H9 (cell line): ENCODE results near the gene ZMIZ1. TPM values are rescaled to one million over a fixed set of nuclear protein-coding genes. Genes with fewer than 3 reads are reported as not detected.

Experiments used
- DNase-seq: peaks from one replicate; pipeline ENCODE4 v3.0.0-alpha.2; 2017
- H2AFZ ChIP-seq: one replicate; pipeline ENCODE4 v1.6.1; 2013; ENCODE audit warnings: mild to moderate bottlenecking, low read length, control low read depth, moderate library complexity
- H2AK5ac ChIP-seq: 2 replicates; pipeline ENCODE4 v1.6.1; 2013; ENCODE audit warnings: low read length, control low read depth, mixed read lengths; ENCODE audit not compliant: insufficient read length
- H2BK120ac ChIP-seq: one replicate; pipeline ENCODE4 v1.6.1; 2013; ENCODE audit warnings: low read depth, mild to moderate bottlenecking, low read length, control low read depth, inconsistent platforms; ENCODE audit not compliant: poor library complexity, severe bottlenecking
- H2BK12ac ChIP-seq: 2 replicates; pipeline ENCODE4 v1.6.1; 2013; ENCODE audit warnings: low read length, control low read depth, mixed read lengths, low read depth; ENCODE audit not compliant: insufficient read length
- H2BK15ac ChIP-seq: 2 replicates; pipeline ENCODE4 v1.6.1; 2013; ENCODE audit warnings: low read depth, low read length, control low read depth
- H2BK20ac ChIP-seq: one replicate; pipeline ENCODE4 v1.6.1; 2013; ENCODE audit warnings: low read depth, mild to moderate bottlenecking, low read length, control low read depth, inconsistent platforms; ENCODE audit not compliant: poor library complexity, severe bottlenecking
- H2BK5ac ChIP-seq: 2 replicates; pipeline ENCODE4 v1.6.1; 2013; ENCODE audit warnings: low read length, control low read depth, mixed read lengths; ENCODE audit not compliant: insufficient read length
- H3K14ac ChIP-seq: 2 replicates; pipeline ENCODE4 v1.6.1; 2013; ENCODE audit warnings: low read length, control low read depth; ENCODE audit not compliant: insufficient read depth
- H3K18ac ChIP-seq: 2 replicates; pipeline ENCODE4 v1.6.1; 2013; ENCODE audit warnings: low read depth, mild to moderate bottlenecking, mixed read lengths, low read length, control low read depth; ENCODE audit not compliant: insufficient read length
- H3K23ac ChIP-seq: 2 replicates; pipeline ENCODE4 v1.6.1; 2013; ENCODE audit warnings: low read length, control low read depth, mixed read lengths, low read depth; ENCODE audit not compliant: insufficient read length
- H3K23me2 ChIP-seq: 2 replicates; pipeline ENCODE4 v1.6.1; 2013; ENCODE audit warnings: low read depth, mild to moderate bottlenecking, mixed read lengths, low read length, control low read depth; ENCODE audit not compliant: insufficient read length, poor library complexity, severe bottlenecking
- H3K27ac ChIP-seq: 2 replicates; pipeline ENCODE4 v1.5.1; 2013; ENCODE audit warnings: low read length, control low read depth, mixed read lengths, low read depth; ENCODE audit not compliant: insufficient read length
- H3K27me3 ChIP-seq: 2 replicates; pipeline ENCODE4 v1.6.1; 2013; ENCODE audit warnings: low read length, control low read depth, inconsistent platforms; ENCODE audit not compliant: insufficient read depth
- H3K4ac ChIP-seq: 2 replicates; pipeline ENCODE4 v1.6.1; 2013; ENCODE audit warnings: low read depth, mild to moderate bottlenecking, control low read depth, inconsistent platforms, low read length, moderate library complexity
- H3K4me1 ChIP-seq: 2 replicates; pipeline ENCODE4 v1.6.1; 2013; ENCODE audit warnings: low read length, control low read depth, inconsistent platforms; ENCODE audit not compliant: insufficient read depth
- H3K4me2 ChIP-seq: 2 replicates; pipeline ENCODE4 v1.6.1; 2013; ENCODE audit warnings: low read length, control low read depth, mixed read lengths; ENCODE audit not compliant: insufficient read length, insufficient read depth
- H3K56ac ChIP-seq: 2 replicates; pipeline ENCODE4 v1.6.1; 2013; ENCODE audit warnings: low read depth, mild to moderate bottlenecking, mixed read lengths, low read length, control low read depth; ENCODE audit not compliant: insufficient read length
- H3K79me1 ChIP-seq: 2 replicates; pipeline ENCODE4 v1.6.1; 2013; ENCODE audit warnings: low read depth, mild to moderate bottlenecking, moderate library complexity, low read length, control low read depth, inconsistent platforms; ENCODE audit not compliant: insufficient read depth, poor library complexity, severe bottlenecking
- H3K79me2 ChIP-seq: 2 replicates; pipeline ENCODE4 v1.6.1; 2013; ENCODE audit warnings: low read length, control low read depth, inconsistent platforms; ENCODE audit not compliant: insufficient read depth
- H3K9ac ChIP-seq: 2 replicates; pipeline ENCODE4 v1.6.1; 2013; ENCODE audit warnings: low read length, control low read depth, mixed read lengths; ENCODE audit not compliant: insufficient read length; ENCODE audit errors: extremely low read depth
- H3K9me3 ChIP-seq: one replicate; pipeline ENCODE4 v1.6.1; 2013; ENCODE audit warnings: low read depth, low read length, inconsistent platforms; ENCODE audit not compliant: control insufficient read depth
- H3T11ph ChIP-seq: one replicate; pipeline ENCODE4 v1.6.1; 2013; ENCODE audit warnings: mild to moderate bottlenecking, low read length, control low read depth, inconsistent platforms
- H4K20me1 ChIP-seq: one replicate; pipeline ENCODE4 v1.6.1; 2013; ENCODE audit not compliant: control insufficient read depth, insufficient read length, insufficient read depth
- H4K5ac ChIP-seq: 2 replicates; pipeline ENCODE4 v1.6.1; 2013; ENCODE audit warnings: low read depth, mild to moderate bottlenecking, mixed read lengths, low read length, control low read depth; ENCODE audit not compliant: insufficient read length
- H4K8ac ChIP-seq: replicated peaks from 2 replicates; pipeline ENCODE4 v1.6.1; 2013; ENCODE audit warnings: low read length, control low read depth, mixed read lengths, low read depth; ENCODE audit not compliant: insufficient read length
- H4K91ac ChIP-seq: 2 replicates; pipeline ENCODE4 v1.6.1; 2013; ENCODE audit warnings: low read depth, mild to moderate bottlenecking, moderate library complexity, mixed read lengths, low read length, control low read depth; ENCODE audit not compliant: insufficient read length
- H3K27ac Mint-ChIP-seq, 3 experiments: 2 replicates in 2 of 3; 3 replicates in 1 of 3; pipeline ENCODE4 v1.8.0; 2020 to 2021; ENCODE audit warnings: mixed read lengths in 3 of 3, mild to moderate bottlenecking in 1 of 3, moderate library complexity in 1 of 3
- H3K27me3 Mint-ChIP-seq: 2 replicates; pipeline ENCODE4 v1.8.0; 2021; ENCODE audit warnings: low read depth, mild to moderate bottlenecking, moderate library complexity, mixed read lengths
- H3K36me3 Mint-ChIP-seq, 3 experiments: 2 replicates in 2 of 3; 3 replicates in 1 of 3; pipeline ENCODE4 v1.8.0; 2020 to 2021; ENCODE audit warnings: low read depth in 3 of 3, mixed read lengths in 3 of 3; ENCODE audit not compliant: insufficient read depth in 1 of 3
- H3K4me1 Mint-ChIP-seq, 2 experiments: 2 replicates each; pipeline ENCODE4 v1.8.0; 2020; ENCODE audit warnings: mixed read lengths in 2 of 2
- H3K4me3 Mint-ChIP-seq, 2 experiments: 2 replicates in 1 of 2; 3 replicates in 1 of 2; pipeline ENCODE4 v1.8.0; 2020 to 2021; ENCODE audit warnings: mild to moderate bottlenecking in 2 of 2, mixed read lengths in 2 of 2, moderate library complexity in 1 of 2
- H3K9me3 Mint-ChIP-seq, 2 experiments: 2 replicates in 1 of 2; 3 replicates in 1 of 2; pipeline ENCODE4 v1.8.0; 2020; ENCODE audit warnings: mild to moderate bottlenecking in 2 of 2, mixed read lengths in 2 of 2, moderate library complexity in 1 of 2
- WGBS: extraction: QIAGEN DNeasy Blood & Tissue Kit; methylation state at CpG from one replicate; pipeline ENCODE4 v1.1.7; 2013; ENCODE audit warnings: missing lambda C conversion rate, low lambda C conversion rate, mixed read lengths; ENCODE audit not compliant: insufficient read length; ENCODE audit errors: extremely low coverage; 5-methylcytosine and 5-hydroxymethylcytosine counted together
- total RNA-seq: library from RNA; stranded (reverse); gene quantifications from 2 replicates; pipeline ENCODE4 v1.2.1, GENCODE V29; 2021
- TF ChIP-seq, protein P1 (sequence below): fragments of 200-600 bp; sonication (generic); conservative IDR thresholded peaks from 3 replicates; pipeline ENCODE4 v1.8.0; 2021; ENCODE audit warnings: antibody characterized with exemption, mild to moderate bottlenecking

ZMIZ1 gene
- total RNA-seq, 1 experiment from 2014 or later: 36.9 TPM

GRCh38 chr10:79179164-79179956 lies 110.6 kb downstream of the ZMIZ1 start:
- H2BK15ac ChIP-seq: no peak overlapping the region
- H3K27ac ChIP-seq: no peak overlapping the region
- no peaks in the 10 kb centered on the region for H3K79me2 ChIP-seq
- H4K8ac ChIP-seq: no peak overlapping the region
- H4K20me1 ChIP-seq: peaks cover 2% of the 10 kb centered on the region
- no peak overlapping the region; a peak in 1 of 5 replicates for H3K4me3 Mint-ChIP-seq
- H3K23ac ChIP-seq: no peak overlapping the region
- H2BK5ac ChIP-seq: no peak overlapping the region
- H2BK20ac ChIP-seq: no peak overlapping the region
- no peak overlapping the region for H2BK120ac ChIP-seq
- H2BK12ac ChIP-seq: no peak overlapping the region
- peaks cover 5% of the 10 kb centered on the region; the same call in 1 of the 2 replicates for H3K4me1 ChIP-seq
- H4K91ac ChIP-seq: no peak overlapping the region
- no peak overlapping the region for H3K18ac ChIP-seq
- peak overlapping the region; percentile 0; the same call in 1 of the 2 replicates for H3K14ac ChIP-seq
- TF ChIP-seq, protein P1, sequence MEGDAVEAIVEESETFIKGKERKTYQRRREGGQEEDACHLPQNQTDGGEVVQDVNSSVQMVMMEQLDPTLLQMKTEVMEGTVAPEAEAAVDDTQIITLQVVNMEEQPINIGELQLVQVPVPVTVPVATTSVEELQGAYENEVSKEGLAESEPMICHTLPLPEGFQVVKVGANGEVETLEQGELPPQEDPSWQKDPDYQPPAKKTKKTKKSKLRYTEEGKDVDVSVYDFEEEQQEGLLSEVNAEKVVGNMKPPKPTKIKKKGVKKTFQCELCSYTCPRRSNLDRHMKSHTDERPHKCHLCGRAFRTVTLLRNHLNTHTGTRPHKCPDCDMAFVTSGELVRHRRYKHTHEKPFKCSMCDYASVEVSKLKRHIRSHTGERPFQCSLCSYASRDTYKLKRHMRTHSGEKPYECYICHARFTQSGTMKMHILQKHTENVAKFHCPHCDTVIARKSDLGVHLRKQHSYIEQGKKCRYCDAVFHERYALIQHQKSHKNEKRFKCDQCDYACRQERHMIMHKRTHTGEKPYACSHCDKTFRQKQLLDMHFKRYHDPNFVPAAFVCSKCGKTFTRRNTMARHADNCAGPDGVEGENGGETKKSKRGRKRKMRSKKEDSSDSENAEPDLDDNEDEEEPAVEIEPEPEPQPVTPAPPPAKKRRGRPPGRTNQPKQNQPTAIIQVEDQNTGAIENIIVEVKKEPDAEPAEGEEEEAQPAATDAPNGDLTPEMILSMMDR: peak; percentile 30; the same call in 1 of the 3 replicates
- H3K27me3 ChIP-seq: no peaks in the 10 kb centered on the region
- H2AFZ ChIP-seq: no peak overlapping the region
- no peaks in the 10 kb centered on the region; the same call in 1 of the 2 replicates for H3K27me3 Mint-ChIP-seq
- H3K36me3 Mint-ChIP-seq: no peaks in the 10 kb centered on the region; a peak in 2 of 7 replicates
- H4K5ac ChIP-seq: no peak overlapping the region
- H3K23me2 ChIP-seq: no peaks in the 10 kb centered on the region
- H3K4me2 ChIP-seq: no peak overlapping the region
- peak; percentile 58 for DNase-seq
- no CpG with 5 or more reads among the region's 7 CpGs for WGBS
- H3K79me1 ChIP-seq: no peaks in the 10 kb centered on the region
- H3K4ac ChIP-seq: no peak overlapping the region
- no peak overlapping the region for H3T11ph ChIP-seq
- H3K9me3 ChIP-seq: no peaks in the 10 kb centered on the region
- peak overlapping the region in 1 of 3 experiments; percentile 57; a peak in 1 of 7 replicates for H3K27ac Mint-ChIP-seq
- no peaks in the 10 kb centered on the region for H3K9me3 Mint-ChIP-seq
- H3K4me1 Mint-ChIP-seq: peaks cover 43 to 68% of the 10 kb centered on the region in 2 experiments
- no peak overlapping the region for H3K56ac ChIP-seq
- H2AK5ac ChIP-seq: no peak overlapping the region
- no peak overlapping the region for H3K9ac ChIP-seq
